GM19099 (cell line): Measurements from ENCODE around the gene RTN3.

Experiments used
- POLR2A ChIP-seq: IDR thresholded peaks from 3 replicates; pipeline ENCODE4 v1.6.1; 2011; ENCODE audit warnings: low read depth; ENCODE audit not compliant: insufficient read length; ENCODE audit errors: extremely low read depth

Gene RTN3, protein sequence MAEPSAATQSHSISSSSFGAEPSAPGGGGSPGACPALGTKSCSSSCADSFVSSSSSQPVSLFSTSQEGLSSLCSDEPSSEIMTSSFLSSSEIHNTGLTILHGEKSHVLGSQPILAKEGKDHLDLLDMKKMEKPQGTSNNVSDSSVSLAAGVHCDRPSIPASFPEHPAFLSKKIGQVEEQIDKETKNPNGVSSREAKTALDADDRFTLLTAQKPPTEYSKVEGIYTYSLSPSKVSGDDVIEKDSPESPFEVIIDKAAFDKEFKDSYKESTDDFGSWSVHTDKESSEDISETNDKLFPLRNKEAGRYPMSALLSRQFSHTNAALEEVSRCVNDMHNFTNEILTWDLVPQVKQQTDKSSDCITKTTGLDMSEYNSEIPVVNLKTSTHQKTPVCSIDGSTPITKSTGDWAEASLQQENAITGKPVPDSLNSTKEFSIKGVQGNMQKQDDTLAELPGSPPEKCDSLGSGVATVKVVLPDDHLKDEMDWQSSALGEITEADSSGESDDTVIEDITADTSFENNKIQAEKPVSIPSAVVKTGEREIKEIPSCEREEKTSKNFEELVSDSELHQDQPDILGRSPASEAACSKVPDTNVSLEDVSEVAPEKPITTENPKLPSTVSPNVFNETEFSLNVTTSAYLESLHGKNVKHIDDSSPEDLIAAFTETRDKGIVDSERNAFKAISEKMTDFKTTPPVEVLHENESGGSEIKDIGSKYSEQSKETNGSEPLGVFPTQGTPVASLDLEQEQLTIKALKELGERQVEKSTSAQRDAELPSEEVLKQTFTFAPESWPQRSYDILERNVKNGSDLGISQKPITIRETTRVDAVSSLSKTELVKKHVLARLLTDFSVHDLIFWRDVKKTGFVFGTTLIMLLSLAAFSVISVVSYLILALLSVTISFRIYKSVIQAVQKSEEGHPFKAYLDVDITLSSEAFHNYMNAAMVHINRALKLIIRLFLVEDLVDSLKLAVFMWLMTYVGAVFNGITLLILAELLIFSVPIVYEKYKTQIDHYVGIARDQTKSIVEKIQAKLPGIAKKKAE

DNA sequence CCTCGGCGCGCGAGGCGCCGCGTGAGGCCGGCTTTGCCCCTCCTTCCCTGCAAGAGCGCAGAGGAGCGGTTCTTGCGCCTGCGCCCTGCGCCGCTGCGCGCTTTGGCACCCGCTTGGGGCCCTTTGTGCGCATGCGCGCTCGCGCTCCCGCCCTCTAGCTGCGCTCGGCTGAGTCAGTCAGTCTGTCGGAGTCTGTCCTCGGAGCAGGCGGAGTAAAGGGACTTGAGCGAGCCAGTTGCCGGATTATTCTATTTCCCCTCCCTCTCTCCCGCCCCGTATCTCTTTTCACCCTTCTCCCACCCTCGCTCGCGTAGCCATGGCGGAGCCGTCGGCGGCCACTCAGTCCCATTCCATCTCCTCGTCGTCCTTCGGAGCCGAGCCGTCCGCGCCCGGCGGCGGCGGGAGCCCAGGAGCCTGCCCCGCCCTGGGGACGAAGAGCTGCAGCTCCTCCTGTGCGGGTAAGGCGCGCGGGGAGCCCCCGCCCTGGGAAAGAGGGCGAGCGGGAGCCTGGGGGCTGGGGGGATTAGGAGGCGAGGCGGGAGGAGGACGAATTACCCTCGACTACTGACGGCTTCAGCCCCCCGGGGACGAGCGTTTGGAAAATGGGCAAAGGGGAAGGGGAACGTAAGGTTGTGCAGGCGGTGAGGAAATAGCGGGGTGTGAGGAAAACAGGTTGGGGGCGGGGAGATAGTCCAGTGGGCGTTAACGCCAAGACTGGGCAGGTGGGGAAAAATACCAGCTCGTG is at the start of gene RTN3:
TSS of gene RTN3 (plus strand) at position 180 of the 745 bp plus-strand sequence. CDS start at position 317, 137 bp downstream.
- peak; percentile 96 for TF ChIP-seq POLR2A

DNA sequence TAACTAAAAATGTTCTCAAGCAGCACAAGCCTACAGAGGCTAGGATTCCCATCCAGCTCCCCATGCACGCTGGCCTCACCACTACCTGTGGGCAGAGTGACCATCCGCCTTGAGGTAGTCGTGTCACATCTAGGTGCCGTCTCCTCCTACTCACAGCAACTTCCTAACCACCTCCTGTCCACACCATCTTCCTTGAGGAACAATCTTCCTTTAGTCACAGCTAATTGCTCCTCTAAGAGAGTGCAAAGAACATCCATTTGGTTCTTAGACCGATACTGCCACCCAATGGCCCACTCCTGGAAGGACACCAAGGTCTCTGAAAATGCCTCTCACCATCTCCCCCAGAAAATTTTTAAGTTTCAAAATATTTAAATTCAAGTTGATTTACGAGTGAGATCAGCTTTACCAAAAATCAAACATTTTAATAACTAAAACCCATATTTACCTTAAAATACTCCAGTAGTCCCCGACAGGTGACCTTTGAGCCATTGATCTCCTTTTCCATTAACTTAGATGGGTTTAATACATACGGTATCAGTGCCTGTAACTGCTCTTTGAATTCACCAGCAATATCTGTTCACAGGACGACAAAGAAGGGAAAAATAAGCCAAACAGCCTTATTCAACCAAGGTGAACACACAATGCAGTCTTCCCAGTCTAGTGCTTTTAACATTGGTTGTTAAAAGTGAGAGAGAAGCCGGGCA is 45.4 kb upstream of the RTN3 start:
- TF ChIP-seq POLR2A: no peak

DNA sequence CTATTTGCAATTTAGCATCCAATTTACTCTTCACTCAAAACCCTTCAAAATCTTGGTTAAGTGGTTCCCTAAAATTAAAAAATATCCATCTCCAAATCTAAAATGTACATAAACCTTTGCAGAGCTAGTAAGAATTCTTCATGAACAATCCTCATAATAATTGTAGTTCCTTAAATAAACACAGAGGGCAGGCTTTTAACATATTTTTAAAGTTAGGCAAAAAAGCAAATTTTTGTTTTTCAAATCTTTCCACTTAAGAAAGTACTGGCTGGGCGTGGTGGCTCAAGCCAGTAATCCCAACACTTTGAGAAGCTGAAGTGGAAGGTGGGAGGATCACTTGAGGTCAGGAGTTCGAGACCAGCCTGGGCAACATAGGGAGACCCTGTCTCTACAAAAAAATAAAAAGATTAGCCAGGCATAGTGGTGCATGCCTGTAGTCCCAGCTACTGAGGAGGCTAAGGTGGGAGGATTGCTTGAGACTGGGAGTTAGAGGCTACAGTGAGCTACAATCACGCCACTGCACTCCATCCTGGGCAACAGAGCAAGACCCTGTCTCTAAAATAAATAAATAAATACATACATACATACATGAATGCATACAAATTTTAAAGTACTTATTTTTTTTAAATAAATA is 42.0 kb upstream of the RTN3 start:
- TF ChIP-seq POLR2A: no peak

DNA sequence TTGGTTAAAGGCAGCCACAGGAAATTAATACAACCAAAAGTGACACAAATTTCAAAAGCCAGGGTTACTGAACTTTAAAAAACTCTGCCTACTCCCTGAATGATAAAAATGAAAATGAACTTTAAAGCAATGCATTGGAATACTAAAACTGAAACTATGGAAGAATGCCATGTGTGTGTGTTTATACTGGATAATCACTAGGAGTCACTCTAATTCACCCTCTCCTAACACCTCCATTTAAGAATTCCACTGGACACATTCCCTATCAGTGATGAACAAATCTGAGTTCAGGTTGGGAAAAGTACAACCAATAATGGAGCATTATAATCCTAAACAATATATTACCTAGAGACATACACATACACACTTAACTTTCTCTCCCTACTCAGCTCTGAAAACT is 39.6 kb upstream of the RTN3 start:
- TF ChIP-seq POLR2A: no peak

DNA sequence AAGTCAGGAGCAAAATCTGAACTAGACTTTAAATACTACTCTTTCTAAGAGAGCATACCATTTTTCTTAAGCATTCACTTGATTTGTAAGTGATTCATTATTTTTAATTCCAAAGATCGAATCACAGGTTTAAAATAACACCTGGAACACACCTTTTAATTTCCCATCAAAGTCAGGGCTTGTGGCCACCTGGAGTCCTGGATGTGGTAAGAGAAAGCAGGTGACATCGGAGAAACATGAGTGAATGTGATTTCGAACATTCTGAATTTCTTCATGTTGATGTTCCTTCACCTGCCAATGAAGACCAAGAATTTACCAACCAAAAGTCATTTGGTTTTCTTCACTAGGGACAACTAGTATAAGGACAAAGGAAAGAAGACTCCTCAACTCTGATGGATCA is 38.1 kb upstream of the RTN3 start:
- no peak for TF ChIP-seq POLR2A

DNA sequence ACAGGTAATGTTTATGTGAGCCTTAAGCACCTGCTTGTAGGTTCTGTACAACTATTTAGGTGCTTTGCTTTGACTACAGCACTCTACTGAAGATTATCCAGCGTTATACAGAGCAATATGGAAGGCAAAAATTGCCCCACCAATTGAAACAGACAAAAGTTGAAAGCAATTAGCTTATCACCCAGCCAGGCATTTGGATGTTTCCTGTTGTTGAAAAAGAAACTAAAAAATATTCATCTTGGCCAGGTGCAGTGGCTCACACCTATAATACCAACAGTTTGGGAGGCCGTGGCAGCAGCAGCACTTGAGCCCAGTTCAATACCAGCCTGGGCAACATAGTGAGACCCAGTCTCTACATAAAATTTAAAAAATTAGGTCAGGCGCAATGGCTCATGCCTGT is 28.6 kb upstream of the RTN3 start:
- no peak for TF ChIP-seq POLR2A

DNA sequence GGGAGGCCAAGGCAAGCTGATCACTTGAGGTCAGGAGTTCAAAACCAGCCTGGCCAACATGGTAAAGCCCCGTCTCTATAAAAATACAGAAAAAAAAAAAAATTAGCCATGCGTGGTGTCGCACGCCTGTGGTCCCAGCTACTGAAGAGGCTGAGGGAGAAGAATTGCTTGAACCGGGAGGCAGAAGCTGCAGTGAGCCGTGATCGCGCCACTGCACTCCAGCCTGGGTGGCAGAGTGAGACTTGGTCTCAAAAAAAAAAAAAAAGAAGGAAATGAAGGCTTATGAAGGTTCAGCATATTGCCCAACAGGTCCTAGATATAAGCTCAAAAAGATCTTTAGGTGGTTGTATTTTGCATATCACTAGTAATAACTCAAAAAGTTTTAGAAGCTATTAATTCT is 20.3 kb upstream of the RTN3 start:
- no peak for TF ChIP-seq POLR2A

DNA sequence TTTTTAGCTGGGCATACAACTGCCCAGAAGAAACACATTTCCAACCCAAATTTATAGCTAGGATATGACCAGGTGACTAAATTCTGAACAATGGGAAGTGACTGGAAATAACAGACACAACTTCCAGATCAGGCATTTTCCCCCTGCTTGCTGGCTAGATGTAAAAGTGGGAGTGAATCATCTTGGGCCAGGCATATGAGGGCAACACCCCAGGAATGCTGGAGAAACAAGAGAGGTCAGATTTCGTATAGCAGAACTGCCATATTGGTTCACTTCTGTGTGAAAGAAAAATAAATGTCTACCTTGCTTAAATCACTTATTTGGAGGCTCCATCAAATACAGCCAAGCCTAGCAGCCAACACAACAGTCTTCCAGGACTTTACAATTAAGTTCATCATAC is 17.5 kb upstream of the RTN3 start:
- no peak for TF ChIP-seq POLR2A

DNA sequence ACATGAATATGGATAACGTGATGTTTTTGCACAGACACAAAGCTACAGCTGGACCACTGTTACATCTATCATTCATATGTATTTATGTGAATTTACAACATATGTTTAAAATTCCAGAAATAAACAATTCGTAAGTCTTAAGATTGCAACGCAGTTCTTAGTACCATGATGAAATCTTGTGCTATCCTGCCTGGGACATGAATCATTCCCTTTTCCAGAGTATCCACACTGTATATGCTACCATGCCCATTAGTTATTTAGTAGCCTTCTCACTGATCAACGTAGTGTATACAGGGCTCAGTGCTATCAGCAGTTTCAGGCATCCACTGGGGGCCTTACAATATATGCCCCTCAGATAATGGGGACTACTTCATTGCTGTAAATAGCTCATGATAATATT is 14.4 kb upstream of the RTN3 start:
- no peak for TF ChIP-seq POLR2A

DNA sequence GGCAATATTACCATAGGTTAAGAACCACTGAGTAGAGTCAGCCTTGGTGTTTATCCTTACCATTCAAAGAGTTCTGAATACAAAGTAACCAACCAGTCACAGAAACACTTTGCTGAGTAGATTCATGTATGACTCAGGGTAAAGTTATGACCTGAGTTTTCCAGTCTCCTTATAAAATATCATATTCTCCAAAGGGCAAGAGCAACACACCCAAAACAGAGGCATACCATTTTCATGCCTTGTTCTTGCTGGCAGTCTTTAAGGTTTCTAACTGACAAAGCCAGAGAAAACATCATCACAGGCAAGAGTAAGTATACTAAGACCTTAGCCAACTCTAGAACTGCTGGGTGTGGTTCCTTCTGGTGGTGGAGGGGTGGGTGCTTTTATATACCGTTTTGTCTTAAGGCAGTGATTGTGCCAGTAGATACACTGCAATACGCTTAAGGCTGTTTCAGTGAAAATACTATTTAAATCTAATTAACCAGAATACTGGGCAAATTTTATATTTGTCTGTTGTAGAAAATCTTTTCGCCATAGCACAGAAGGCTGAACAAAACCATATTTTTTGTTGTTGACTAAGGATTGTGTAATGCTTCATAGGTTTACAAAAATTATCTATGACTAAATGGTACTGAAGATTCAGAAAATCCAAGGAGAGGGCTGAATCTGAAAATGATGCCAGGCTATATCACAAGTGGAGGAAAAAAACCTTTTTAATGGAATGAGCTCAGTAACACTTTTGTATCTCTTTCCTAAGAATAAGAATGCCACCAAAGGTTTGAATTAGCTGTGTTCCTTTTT is 13.1 kb upstream of the RTN3 start:
- no peak for TF ChIP-seq POLR2A

DNA sequence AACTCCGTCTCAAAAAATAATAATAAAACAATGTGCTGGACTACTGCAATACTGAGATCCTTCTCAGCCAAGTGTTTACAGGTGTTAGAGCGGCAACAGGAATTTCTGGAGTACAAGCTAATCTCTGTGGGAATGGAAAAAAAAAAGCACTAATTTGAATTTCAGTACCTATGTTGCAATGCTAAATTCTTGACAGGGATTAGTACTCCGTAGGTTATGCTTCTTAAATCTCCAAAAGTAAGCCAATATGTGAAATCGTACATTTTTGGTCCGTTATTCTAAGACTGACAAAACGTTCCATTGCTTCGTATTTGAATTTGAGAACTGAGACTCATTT is 11.2 kb upstream of the RTN3 start:
- no peak for TF ChIP-seq POLR2A

DNA sequence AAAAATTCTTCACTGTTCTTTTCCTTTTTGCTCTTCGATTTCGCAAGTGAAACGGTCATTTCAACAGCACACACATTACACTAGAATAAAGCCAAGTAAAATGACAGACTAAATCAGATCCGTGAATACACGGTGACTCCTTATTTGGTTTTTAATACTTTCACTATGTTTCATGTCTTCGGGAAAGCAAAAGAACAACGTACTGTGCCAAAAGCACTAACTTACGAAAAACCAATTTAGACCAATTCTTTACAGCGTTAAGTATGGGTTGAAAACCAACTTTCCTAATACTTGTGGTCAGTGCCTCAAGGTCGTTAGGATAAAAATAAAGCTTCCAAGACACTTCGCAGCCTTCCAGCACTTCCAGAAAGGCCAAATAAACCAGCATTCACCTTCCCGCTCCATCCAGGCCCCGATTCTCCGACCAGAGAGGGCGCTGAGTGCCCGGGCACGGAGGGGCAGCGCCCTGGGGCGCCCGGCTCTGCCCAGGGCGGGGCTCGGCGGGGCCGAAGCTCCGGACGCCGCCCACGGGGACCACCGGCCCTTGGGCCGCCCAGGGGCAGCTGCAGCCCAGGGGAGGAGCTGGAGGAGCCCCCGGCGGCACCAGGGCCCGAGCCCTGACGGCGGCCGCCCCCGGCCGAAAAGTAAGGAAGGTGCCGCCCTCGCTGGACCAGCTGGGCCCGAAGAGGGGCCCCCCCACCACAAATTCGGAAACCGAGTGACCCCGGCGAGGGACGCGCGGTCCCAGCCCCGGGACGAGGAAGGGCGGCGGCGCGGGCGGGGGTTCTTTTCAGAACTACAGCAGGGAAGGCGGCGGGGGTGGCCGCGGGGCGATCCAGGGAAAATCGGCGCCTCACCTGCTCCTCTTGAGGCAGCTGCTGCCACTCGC is 10.6 kb upstream of the RTN3 start:
- no peak for TF ChIP-seq POLR2A
